ENCODE data around the gene PDCD11. TPM values are rescaled to one million over a fixed set of nuclear protein-coding genes. Genes with fewer than 3 reads are reported as not detected.
A peak's percentile ranks its signal among the peaks of the same experiment; 100 is the strongest.

Gene PDCD11
- total RNA-seq, 1 donor from 2014 or later = 4.8 TPM

DNA sequence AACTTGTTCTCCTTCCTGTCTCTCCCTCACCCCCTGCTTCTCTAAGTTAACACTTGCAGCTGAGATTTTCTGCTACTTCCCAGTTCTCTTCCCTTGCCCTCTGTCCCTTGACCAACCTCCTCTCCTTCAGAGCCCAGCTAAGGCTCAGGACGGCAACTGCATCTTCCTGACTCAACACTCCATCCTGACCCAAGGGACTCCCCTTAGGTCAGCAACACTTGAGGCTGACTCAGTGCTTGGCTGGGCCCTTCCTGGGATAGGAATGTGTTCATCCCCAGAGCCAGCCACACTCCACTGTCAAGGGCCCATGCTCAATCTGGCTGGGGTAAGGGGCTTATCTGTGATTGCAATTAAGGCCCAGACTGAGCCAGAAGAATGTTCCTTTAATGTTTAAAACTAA, 52.3 kb downstream of the PDCD11 start:
- H3K4me1 ChIP-seq = peaks cover 42 to 60% of the 10 kb centered on the region in 2 donors
- H3K4me3 ChIP-seq = peak overlapping the region in 1 of 2 donors; percentile 76
- no peaks in the 10 kb centered on the region for H3K27me3 ChIP-seq
- H3K36me3 ChIP-seq = peaks cover 45 to 50% of the 10 kb centered on the region in 2 donors
- intact Hi-C loops (cut with DNase I) = no loop called here
- H3K27ac ChIP-seq = peak overlapping the region; percentile 90 to 95
- H3K9me3 ChIP-seq = no peaks in the 10 kb centered on the region
- DNase-seq (ENCODE audit: low spot score in 2 of 2) = peak in 1 of 2 donors; percentile 85
- TF ChIP-seq, protein P1, sequence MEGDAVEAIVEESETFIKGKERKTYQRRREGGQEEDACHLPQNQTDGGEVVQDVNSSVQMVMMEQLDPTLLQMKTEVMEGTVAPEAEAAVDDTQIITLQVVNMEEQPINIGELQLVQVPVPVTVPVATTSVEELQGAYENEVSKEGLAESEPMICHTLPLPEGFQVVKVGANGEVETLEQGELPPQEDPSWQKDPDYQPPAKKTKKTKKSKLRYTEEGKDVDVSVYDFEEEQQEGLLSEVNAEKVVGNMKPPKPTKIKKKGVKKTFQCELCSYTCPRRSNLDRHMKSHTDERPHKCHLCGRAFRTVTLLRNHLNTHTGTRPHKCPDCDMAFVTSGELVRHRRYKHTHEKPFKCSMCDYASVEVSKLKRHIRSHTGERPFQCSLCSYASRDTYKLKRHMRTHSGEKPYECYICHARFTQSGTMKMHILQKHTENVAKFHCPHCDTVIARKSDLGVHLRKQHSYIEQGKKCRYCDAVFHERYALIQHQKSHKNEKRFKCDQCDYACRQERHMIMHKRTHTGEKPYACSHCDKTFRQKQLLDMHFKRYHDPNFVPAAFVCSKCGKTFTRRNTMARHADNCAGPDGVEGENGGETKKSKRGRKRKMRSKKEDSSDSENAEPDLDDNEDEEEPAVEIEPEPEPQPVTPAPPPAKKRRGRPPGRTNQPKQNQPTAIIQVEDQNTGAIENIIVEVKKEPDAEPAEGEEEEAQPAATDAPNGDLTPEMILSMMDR (IDR thresholded peaks at IDR 0.05) = no peak

DNA sequence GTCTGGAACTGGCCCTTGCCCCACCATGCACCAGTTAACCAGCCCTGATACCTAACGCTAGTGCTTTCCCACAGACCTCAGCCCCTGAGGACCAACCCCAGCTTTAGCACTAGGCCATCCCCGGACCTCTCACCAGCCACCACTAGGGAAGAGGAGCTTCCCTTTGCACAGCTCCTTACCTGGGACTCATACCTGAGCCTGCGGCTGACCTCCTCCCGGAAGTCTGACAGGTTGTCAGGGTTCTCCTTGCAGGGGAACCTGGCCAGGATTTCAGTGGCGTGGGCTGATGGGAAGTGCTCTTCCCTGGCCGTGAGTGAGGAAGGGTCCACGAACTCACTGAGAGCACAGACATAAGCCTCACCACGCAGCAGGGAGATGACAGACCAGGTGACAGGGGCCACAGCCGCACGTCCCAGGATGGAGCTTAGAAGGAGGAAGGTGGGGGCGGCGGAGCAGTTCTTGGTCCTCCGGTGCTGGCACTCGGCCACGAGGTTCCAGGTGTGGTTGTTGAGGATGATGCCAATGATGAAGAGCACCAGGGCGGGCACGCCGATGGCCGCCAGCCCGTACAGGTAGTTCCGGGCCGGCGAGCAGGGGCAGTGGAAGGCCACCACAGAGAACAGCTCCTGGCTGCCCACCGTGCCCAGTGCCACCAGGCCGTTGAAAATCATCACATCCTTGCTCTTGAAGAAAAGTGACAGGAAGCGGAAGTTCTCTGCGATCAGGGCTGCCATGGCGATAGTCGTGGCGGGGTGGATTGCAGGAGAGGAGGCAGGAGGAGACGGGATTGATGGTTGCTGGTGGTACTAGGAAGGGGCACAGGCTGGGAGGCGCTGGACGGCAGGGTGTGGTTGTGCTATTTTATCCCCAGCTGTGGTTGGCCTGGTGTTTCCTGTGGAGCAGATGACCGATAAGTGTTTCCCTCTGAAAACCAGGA, 53.0 kb downstream of the PDCD11 start:
- TF ChIP-seq, protein P1 (IDR thresholded peaks at IDR 0.05) = no peak
- Histone ChIP-seq H3K36me3 (peaks cover 38 to 43% of the 10 kb centered on the region in 2 donors), H3K27ac (peak overlapping the region; percentile 90 to 95), H3K27me3 (no peaks in the 10 kb centered on the region), H3K9me3 (no peaks in the 10 kb centered on the region), H3K4me1 (peaks cover 42 to 58% of the 10 kb centered on the region in 2 donors), H3K4me3 (peak overlapping the region; percentile 75 to 76)
- DNase-seq (ENCODE audit: low spot score in 2 of 2) = no peak
- intact Hi-C loops (cut with DNase I) = no loop called here

DNA sequence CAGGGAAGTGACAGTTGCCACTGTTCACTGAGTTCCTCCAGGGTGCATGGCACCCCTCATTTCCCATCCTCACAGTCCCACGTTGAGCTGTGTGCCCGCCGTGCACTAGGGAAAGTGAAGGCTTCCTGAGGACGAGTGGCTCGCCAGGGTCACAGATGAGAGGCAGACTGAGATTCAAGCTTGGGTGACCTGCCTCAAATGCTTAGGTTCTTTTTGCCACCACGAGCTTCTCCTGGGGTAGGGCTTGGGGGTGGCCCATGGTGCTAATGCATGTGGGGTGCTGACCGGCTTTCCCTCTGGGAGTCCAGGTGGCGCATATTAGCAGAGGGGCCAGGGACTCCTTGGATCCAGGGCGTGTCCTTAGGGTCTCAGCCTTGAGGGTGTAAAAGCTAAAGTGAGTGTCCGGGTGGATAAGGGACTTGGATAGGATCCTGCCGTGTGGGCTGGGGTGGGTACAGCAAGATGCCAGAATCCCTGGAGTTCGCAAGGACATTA, 53.8 kb downstream of the PDCD11 start:
- Histone ChIP-seq H3K4me1 (peaks cover 38 to 52% of the 10 kb centered on the region in 2 donors), H3K4me3 (peak overlapping the region; percentile 75 to 76), H3K27ac (peak overlapping the region; percentile 90 to 95), H3K9me3 (no peaks in the 10 kb centered on the region), H3K27me3 (no peaks in the 10 kb centered on the region), H3K36me3 (peaks cover 31 to 35% of the 10 kb centered on the region in 2 donors)
- no peak for DNase-seq (ENCODE audit: low spot score in 2 of 2)
- TF ChIP-seq, protein P1 (IDR thresholded peaks at IDR 0.05) = no peak
- intact Hi-C loops (cut with DNase I) = no loop called here

DNA sequence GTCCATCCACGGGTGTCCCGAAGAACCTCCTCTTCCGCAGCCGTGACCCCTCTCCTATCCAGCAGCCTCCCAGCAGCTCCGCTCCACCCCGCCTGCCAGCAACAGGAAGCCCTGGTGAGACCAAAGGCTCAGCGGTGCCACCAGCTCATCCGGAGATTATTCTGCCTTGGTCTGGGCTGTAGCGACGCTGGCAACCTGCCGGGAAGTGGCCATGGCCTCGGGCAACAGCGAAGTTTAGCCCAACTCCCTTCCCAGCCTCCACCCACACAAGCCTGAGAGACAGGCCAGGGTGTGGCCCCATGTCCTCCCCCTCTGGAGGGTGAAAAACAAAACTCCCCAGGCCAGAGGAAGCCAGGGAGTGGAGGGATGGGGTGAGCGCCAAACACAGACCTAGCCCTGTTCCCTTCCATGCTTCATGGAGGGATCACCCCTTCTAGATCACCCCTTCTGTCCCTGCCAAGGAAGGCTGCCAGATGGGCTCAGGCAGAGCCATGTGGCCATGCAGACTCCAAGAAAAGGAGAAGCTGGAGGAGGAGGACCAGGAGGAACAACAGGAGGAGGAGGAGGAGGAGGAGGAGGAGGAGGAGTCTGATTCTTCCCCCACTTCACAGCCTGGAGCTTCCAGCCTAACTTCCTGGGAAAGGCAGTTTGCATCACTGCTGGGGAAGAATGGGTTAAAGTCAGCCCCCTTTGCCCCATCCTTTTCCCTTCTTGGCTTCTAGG, 54.8 kb downstream of the PDCD11 start:
- Histone ChIP-seq H3K27me3 (no peaks in the 10 kb centered on the region), H3K9me3 (no peaks in the 10 kb centered on the region), H3K4me3 (peak overlapping the region; percentile 75 to 76), H3K27ac (peak overlapping the region; percentile 90 to 95), H3K36me3 (peaks cover 26 to 34% of the 10 kb centered on the region in 2 donors), H3K4me1 (peaks cover 33 to 46% of the 10 kb centered on the region in 2 donors)
- intact Hi-C loops (cut with DNase I) = no loop called here
- TF ChIP-seq, protein P1 (IDR thresholded peaks at IDR 0.05) = no peak
- peak in 1 of 2 donors; percentile 84 for DNase-seq (ENCODE audit: low spot score in 2 of 2)

DNA sequence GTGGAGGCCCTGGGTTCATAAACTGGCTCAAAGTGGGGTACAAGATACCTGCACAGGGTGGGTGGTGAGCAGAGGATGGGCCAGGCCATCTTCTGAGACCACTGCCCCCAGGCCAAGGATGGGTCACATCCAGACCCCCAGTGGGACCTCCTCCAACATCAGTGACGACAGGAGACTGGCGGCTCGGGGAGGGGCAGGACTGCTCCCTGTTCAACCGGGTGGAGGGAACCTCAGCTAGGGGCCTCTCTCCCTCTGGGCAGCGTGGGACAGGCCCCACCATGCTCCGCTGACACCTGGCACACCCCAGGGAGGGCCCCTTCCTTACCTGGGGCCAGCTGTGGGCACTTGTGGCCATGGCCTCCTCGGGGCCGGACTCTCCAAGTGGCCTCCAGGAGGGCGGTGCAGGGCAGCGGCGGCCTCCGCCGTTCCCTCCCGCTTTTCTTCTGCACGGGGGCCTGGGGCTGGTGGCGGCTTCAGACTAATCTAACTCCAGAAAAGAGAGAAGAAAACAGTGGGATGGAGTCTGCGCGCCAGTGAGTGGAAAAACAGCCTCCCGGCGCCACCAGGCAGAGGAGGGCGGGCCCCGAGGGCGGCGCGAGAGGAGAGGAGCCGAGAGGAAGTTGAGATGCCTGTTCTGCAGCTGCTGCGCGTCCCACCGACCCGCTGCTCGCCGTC, 55.5 kb downstream of the PDCD11 start, which contains the start of gene CALHM2:
Gene CALHM2, minus strand, starts transcription at position 540 of the 675 bp plus-strand sequence. CDS start 2,429 bp downstream, outside the sequence.
- no peaks in the 10 kb centered on the region for H3K9me3 ChIP-seq
- peak in 1 of 2 donors; percentile 84 for DNase-seq (ENCODE audit: low spot score in 2 of 2)
- H3K27ac ChIP-seq = peak within 1 kb of the TSS; percentile 90 to 95
- intact Hi-C loops (cut with DNase I) = loop anchor here (1.0 kb wide), 1 partner anchor 30 kb away; no protein-coding TSS in a partner anchor
- H3K4me3 ChIP-seq = peak within 1 kb of the TSS; percentile 75 to 76
- peaks cover 27 to 39% of the 10 kb centered on the region in 2 donors for H3K4me1 ChIP-seq
- TF ChIP-seq, protein P1 (IDR thresholded peaks at IDR 0.05) = no peak
- no peaks in the 10 kb centered on the region for H3K27me3 ChIP-seq
- H3K36me3 ChIP-seq = peaks cover 20 to 28% of the 10 kb centered on the region in 2 donors
